Peyer's patch (tissue), 4 donors: ENCODE results near the gene AUTS2.

Experiments
- CTCF ChIP-seq, 6 experiments: fragments of 450-650 bp in 4 of 6; fragments of 200-600 bp in 2 of 6; sonication (generic) in 1 of 6; IDR thresholded peaks; one replicate each; pipeline ENCODE4 v1.5.1; 2017 to 2019; ENCODE audit warnings: antibody characterized with exemption in 6 of 6, mild to moderate bottlenecking in 3 of 6, moderate library complexity in 1 of 6
- POLR2A ChIP-seq, 2 donors: fragments of 450-650 bp; IDR thresholded peaks; one replicate each; pipeline ENCODE4 v1.5.1; 2017; ENCODE audit warnings: antibody characterized with exemption in 2 of 2, mild to moderate bottlenecking in 2 of 2, moderate library complexity in 2 of 2

GRCh38 chr7:70448312-70448906 is 850.1 kb downstream of the AUTS2 start:
- TF ChIP-seq CTCF (IDR thresholded peaks at IDR 0.05) (no peak), POLR2A (IDR thresholded peaks at IDR 0.05) (no peak)
